GM12865 (cell line): Measurements from ENCODE around the gene ATRX.
"Not testable (repeated sequence)": the region's sequence is repeated elsewhere in the genome, so short reads cannot be mapped to it uniquely, and the experiment has no call there.

Experiments
- DNase-seq: peaks from one replicate; pipeline ENCODE4 v3.0.0; 2010; ENCODE audit warnings: low read depth
- H3K4me3 ChIP-seq: 2 replicates; pipeline ENCODE4 v1.5.1; 2011; ENCODE audit warnings: mild to moderate bottlenecking, low read depth, low read length, control low read depth
- CTCF ChIP-seq: IDR thresholded peaks from 2 replicates; pipeline ENCODE4 v1.5.1; 2011; ENCODE audit warnings: low read length, control low read depth, low read depth, inconsistent platforms; ENCODE audit not compliant: insufficient read depth; ENCODE audit errors: missing control alignments

The ATRX gene

GRCh38 chrX:77749695-77750094 is 36.3 kb downstream of the ATRX start:
- TF ChIP-seq CTCF, result no peak
- no peak overlapping the region for H3K4me3 ChIP-seq

DNA sequence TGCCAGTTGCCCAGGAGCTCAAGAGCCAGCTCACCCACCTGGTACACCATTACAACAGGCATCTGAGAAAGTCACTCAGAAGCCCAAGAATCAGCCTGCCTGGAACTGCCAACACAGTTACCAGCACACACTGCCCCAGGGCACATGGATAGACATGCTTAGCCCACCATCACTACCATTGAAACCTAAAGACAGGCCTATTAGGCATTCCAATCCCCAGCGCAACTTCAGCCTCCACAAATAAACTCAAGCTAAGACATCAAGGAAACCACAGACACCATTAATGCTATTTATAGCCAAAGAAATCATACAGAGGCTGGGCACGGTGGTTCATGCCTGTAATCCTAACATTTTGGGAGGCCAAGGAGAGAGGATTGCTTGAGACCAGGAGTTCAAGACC is 42.3 kb downstream of the ATRX start:
- TF ChIP-seq CTCF, result no peak
- no peak for DNase-seq
- H3K4me3 ChIP-seq, result no peak overlapping the region

More at GRCh38 chrX:77749695-77750094, 36.3 kb downstream of the ATRX start:
- DNase-seq, result no peak

GRCh38 chrX:77742788-77743476 is 43.1 kb downstream of the ATRX start:
- DNase-seq, result no peak
- no peak for TF ChIP-seq CTCF
- H3K4me3 ChIP-seq, result no peak overlapping the region

- TF ChIP-seq CTCF, result no peak
- H3K4me3 ChIP-seq, result no peak overlapping the region
- DNase-seq, result no peak
Measured at GRCh38 chrX:77740376-77740905, 45.6 kb downstream of the ATRX start.

DNA sequence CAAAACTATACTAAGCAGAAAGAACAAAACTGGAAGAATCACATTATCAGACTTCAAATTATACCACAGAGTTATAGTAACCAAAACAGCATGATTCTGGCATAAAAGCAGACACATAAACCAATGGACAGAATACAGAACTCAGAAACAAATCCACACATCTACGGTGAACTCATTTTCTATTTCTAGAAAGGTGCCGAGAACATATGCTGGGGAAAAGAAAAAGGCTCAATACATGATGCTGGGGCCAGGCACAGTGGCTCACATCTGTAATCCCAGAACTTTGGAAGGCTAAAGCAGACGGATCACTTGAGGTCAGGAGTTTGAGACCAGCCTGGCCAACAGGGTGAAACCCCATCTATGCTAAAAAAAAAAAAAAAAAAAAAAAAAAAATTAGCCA is 52.7 kb downstream of the ATRX start:
- no peak for DNase-seq
- TF ChIP-seq CTCF, result no peak
- no peak overlapping the region for H3K4me3 ChIP-seq

DNA sequence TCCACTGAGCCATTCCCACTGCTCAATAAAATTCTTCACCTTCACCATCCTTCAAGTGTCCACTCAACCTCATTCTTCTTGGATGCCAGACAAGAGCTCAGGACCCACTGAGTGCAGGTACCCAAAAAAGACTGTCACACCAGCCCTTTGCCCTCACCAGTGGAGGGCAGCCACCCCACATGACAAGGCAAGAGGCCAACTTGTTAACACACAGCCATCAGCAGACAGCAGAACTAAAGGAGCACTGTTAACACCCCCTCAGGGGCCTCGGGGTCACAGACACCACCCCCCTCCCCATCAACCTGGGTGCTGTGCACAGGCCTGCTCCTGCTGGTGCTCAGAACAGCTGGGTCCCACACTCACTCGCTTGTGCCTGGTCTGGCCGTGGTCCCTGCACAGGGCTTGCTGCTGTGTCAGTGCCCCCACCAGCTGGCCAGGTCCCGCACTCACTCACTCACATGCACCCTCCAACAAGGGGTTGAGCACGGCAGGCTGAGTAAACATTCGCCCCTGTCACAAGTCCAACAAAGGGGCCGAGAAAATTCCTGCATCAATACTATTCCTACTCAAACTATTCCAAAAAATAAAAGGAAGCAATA is 54.1 kb downstream of the ATRX start:
- H3K4me3 ChIP-seq, result no peak overlapping the region
- TF ChIP-seq CTCF, result no peak
- DNase-seq, result no peak

DNA sequence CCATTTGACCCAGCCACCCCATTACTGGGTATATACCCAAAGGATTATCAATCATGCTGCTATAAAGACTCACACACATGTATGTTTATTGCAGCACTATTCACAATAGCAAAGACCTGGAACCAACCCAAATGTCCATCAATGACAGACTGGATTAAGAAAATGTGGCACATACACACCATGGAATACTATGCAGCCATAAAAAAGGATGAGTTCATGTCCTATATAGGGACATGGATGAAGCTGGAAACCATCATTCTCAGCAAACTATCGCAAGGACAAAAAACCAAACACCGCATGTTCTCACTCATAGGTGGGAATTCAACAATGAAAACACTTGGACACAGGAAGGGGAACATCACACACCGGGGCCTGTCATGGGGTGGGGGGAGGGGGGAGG is 59.9 kb downstream of the ATRX start:
- H3K4me3 ChIP-seq, DNase-seq: not testable (repeated sequence)
